ENCODE results near the gene NHS.

GRCh38 chrX:17435476-17435875 lies 60.5 kb downstream of the NHS start:
- TF ChIP-seq, protein P1, sequence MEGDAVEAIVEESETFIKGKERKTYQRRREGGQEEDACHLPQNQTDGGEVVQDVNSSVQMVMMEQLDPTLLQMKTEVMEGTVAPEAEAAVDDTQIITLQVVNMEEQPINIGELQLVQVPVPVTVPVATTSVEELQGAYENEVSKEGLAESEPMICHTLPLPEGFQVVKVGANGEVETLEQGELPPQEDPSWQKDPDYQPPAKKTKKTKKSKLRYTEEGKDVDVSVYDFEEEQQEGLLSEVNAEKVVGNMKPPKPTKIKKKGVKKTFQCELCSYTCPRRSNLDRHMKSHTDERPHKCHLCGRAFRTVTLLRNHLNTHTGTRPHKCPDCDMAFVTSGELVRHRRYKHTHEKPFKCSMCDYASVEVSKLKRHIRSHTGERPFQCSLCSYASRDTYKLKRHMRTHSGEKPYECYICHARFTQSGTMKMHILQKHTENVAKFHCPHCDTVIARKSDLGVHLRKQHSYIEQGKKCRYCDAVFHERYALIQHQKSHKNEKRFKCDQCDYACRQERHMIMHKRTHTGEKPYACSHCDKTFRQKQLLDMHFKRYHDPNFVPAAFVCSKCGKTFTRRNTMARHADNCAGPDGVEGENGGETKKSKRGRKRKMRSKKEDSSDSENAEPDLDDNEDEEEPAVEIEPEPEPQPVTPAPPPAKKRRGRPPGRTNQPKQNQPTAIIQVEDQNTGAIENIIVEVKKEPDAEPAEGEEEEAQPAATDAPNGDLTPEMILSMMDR (IDR thresholded peaks at IDR 0.05 in 8 of 11, conservative IDR thresholded peaks at IDR 0.05 in 3 of 11), result no peak
- TF ChIP-seq POLR2AphosphoS5 (IDR thresholded peaks at IDR 0.05), result no peak
